ENCODE data around the gene HOXA13.

HOXA13 gene

DNA sequence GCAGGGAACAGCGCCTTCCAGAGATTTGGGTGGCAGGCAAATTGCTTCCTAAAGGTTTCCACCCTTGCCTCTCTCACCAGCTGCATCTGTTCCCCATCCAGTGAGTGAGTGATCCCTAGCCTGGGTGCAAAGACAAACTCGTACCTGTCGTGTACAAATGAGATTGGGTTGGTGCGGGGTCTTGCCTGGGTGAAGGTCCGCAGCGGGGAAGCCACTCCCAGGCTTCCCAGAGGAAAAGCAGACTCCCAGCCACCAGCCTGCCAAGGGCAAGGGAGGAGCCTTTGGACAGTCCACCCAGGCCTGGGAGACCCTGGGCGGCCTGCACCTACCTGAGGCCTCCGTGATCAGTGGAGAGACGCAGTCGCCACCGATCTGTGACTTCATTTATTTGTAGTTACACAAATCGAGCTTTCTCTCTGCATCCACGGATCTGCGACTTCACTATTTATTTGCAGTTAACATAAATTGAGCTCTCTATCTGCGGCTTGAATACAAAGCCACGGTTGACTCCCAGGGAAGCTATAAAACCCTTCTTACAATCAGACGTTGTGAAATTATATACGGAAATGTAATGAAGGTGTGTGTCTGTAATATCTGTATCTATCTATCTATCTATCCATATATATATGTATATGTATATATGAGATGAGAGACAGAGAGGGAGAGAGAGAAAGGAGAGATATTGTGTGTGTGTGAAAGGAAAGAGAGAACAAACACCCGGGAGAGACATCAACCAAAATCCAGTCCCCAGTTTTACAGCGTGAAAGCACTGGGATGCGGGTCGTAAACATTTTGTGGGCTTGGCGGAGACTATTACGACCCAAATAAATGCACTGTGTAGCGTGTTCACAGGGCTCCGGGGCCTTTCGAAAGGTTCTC lies 40.4 kb downstream of the HOXA13 start:
- TF ChIP-seq CTCF (IDR thresholded peaks at IDR 0.05; ENCODE audit: insufficient read depth, missing control alignments) = no peak
- FAIRE-seq (no peak), DNase-seq (ENCODE audit: insufficient read length, low spot score) (no peak)

DNA sequence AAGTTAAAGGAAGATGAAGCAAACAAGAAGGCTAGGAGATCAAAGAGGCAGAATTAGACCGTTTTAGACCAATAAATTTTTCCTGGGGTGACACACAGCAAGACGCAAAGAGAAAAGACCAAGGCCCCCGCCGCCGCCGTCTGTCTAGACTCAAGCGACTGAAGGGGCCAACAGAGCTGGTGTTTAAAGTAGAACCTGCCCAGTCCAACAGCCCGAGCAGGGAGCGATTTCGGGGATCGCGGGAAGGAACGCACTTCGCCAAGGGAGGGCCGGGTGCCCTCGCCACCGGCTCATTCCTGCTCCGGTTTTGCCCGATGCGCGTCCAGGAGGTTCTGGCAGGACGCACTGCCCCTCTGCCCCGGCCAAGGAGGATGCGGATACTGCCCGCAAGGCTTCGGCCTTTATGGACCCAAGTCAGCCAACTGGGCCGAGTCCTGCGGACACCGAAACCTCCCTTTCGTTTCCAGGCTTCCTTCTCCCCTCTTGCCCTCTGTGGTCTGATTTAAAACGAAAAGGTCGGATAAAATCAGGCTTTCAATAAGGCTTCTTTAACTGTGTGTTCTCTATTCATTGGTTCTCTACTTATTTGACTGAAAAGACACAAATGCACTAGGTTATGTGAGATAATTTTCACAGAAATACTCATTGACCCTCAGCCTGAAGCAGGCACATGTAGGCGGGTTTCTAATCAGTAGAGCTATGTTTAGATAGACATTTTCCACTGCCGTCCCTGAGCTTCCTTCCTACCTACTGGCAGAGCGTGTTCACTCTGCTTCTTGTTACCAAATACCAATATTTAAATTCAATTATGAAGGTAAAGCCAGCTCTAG lies 41.2 kb downstream of the HOXA13 start:
- no peak for DNase-seq (ENCODE audit: insufficient read length, low spot score)
- no peak for FAIRE-seq
- TF ChIP-seq CTCF (IDR thresholded peaks at IDR 0.05; ENCODE audit: insufficient read depth, missing control alignments) = no peak

DNA sequence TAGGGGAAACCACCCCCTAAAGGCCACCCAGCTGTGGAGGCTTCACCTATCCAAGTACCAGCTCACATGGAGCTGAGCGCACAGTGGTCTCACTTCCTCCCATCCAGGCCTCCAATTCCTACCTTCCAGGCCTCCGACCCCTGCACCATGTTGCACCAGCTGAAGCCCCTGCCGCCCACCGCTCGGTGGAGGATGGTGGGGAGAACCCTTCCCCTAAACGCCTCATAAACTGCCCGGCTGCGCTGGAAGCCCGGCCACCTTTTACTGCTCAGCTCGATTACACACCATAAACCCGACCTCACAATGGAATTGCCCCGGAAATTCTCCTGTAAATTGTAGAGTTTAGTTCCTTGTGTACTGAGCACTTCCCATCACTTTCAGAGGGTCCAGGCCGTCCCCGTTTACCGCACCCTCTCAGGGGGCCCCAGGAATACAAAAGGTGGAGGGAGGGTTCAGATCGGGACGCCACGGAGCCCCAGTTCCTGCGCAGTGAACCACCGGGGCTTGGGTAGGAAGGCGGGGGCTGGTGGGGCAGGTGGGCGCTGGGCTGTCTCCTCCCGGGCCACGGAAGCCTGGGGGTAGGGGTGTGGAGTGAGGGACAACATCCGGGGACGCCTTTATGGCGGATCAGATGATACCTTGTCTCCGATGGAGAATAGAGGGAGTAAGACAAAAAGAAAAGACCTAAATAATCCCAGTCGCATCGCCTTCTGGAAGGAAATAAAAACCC lies 42.0 kb downstream of the HOXA13 start:
- FAIRE-seq = no peak

GRCh38 chr7:27156916-27157701 lies 42.8 kb downstream of the HOXA13 start:
- FAIRE-seq = no peak
- DNase-seq (ENCODE audit: insufficient read length, low spot score) = no peak
- TF ChIP-seq CTCF (IDR thresholded peaks at IDR 0.05; ENCODE audit: insufficient read depth, missing control alignments) = no peak

More for the DNA sequence above, 42.0 kb downstream of the HOXA13 start:
- TF ChIP-seq CTCF (IDR thresholded peaks at IDR 0.05; ENCODE audit: insufficient read depth, missing control alignments) = no peak
- DNase-seq (ENCODE audit: insufficient read length, low spot score) = no peak

DNA sequence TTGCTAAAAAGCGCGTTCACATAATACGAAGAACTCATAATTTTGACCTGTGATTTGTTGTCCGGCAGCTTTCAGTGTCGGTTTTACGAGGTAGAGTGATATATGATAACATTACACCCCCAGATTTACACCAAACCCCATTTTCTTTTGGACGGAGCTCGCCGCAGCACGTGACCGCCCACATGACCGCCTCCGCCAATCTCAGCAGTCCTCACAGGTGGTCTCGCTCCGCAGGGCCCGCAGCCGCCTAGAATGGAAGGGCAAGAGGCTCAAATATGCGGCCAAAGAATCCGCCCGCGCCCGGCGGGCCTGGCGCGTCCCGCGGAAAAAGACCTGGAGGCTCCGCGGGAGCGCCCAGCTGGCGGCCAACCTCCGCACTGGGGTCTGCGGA lies 43.4 kb downstream of the HOXA13 start, which contains the start of gene HOXA7:
Gene HOXA7, minus strand, starts transcription at position 168 of the 391 bp plus-strand sequence. Its CDS starts 130 bp downstream, at position 38.
- FAIRE-seq = no peak
- no peak for TF ChIP-seq CTCF (IDR thresholded peaks at IDR 0.05; ENCODE audit: insufficient read depth, missing control alignments)
- no peak for DNase-seq (ENCODE audit: insufficient read length, low spot score)

DNA sequence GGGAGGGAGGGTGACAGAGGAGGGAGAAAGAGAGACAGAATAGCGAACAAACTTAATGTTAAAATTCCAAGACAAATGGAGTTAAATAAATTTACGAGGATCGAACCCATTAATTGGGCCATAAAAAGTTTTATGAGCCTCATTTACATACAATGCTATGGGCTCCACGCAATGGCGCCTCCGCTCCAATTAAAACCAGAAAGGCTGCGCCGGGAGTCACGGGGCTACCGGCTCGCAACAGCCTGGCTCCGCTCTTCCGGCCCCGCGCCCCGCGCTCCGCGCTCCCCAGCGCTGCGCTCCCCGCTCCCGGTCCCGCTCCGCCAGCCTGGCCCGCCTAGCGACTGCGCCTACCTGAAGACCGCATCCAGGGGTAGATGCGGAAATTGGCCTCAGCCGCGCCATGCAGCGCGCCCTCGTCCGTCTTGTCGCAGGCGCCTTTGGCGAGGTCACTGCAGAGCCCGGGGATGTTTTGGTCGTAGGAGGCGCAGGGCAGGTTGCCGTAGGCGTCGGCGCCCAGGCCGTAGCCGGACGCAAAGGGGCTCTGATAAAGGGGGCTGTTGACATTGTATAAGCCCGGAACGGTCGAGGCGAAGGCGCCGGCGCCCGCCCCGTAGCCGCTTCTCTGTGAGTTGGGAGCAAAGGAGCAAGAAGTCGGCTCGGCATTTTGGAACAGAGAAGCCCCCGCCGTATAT lies 43.9 kb downstream of the HOXA13 start:
- FAIRE-seq (no peak), DNase-seq (ENCODE audit: insufficient read length, low spot score) (no peak)
- TF ChIP-seq CTCF (IDR thresholded peaks at IDR 0.05; ENCODE audit: insufficient read depth, missing control alignments) = no peak

All from D721Med (cell line).